Prostate gland (tissue), 2 donors: Measurements from ENCODE around the gene APBB1IP. TPM values are rescaled to one million over a fixed set of nuclear protein-coding genes. Genes with fewer than 3 reads are reported as not detected.

ENCODE experiments used
- DNase-seq: peaks from one replicate; pipeline ENCODE4 v3.0.0-alpha.2; 2019; ENCODE audit warnings: low spot score
- H3K27ac ChIP-seq, 2 donors: fragments of 200-600 bp; sonication (generic); 2 replicates each; pipeline ENCODE4 v1.5.1; 2017 to 2019
- H3K27me3 ChIP-seq: fragments of 200-600 bp; sonication (generic); replicated peaks from 2 replicates; pipeline ENCODE4 v1.5.1; 2019; ENCODE audit not compliant: insufficient read depth
- H3K36me3 ChIP-seq, 2 donors: fragments of 200-600 bp; sonication (generic); 1 replicate in 1 of 2; 2 replicates in 1 of 2; pipeline versions ENCODE4 v1.5.1 to v1.8.1; 2017 to 2019
- H3K4me1 ChIP-seq: fragments of 200-600 bp; sonication (generic); replicated peaks from 2 replicates; pipeline ENCODE4 v1.5.1; 2019
- H3K4me3 ChIP-seq, 2 donors: fragments of 200-600 bp; sonication (generic); 2 replicates each; pipeline ENCODE4 v1.5.1; 2017 to 2019
- H3K9me3 ChIP-seq: fragments of 200-600 bp; sonication (generic); 2 replicates; pipeline ENCODE4 v1.5.1; 2017
- CTCF ChIP-seq, 4 experiments: fragments of 200-600 bp in 2 of 4; fragments of 450-650 bp in 2 of 4; sonication (generic) in 2 of 4; IDR thresholded peaks; 1 replicate in 3 of 4; 2 replicates in 1 of 4; pipeline ENCODE4 v1.5.1; 2016 to 2019; ENCODE audit warnings: antibody characterized with exemption in 4 of 4, mild to moderate bottlenecking in 2 of 4, moderate library complexity in 2 of 4
- POLR2A ChIP-seq: fragments of 450-650 bp; IDR thresholded peaks from one replicate; pipeline ENCODE4 v1.6.1; 2016; ENCODE audit warnings: antibody characterized with exemption, mild to moderate bottlenecking
- POLR2AphosphoS5 ChIP-seq: sonication (generic); formaldehyde crosslinking; IDR thresholded peaks from one replicate; pipeline ENCODE4 v1.6.1; 2017; ENCODE audit warnings: antibody characterized with exemption
- WGBS: methylation state at CpG from one replicate; pipeline ENCODE4 v1.1.5; 2018; 5-methylcytosine and 5-hydroxymethylcytosine counted together
- intact Hi-C: fragments of 100-400 bp; cut with DNase I; formaldehyde crosslinking; loops from one replicate; pipeline ENCODE4 v1.14.2; 2022
- total RNA-seq, 2 donors: library from RNA; depleted of rRNA; stranded (reverse); fragments of >200 nt; gene quantifications; one replicate each; pipeline ENCODE4 v1.1.0, GENCODE V29; 2016

APBB1IP gene
- total RNA-seq, 2 donors from 2014 or later: 1.3 to 3.1 TPM

DNA sequence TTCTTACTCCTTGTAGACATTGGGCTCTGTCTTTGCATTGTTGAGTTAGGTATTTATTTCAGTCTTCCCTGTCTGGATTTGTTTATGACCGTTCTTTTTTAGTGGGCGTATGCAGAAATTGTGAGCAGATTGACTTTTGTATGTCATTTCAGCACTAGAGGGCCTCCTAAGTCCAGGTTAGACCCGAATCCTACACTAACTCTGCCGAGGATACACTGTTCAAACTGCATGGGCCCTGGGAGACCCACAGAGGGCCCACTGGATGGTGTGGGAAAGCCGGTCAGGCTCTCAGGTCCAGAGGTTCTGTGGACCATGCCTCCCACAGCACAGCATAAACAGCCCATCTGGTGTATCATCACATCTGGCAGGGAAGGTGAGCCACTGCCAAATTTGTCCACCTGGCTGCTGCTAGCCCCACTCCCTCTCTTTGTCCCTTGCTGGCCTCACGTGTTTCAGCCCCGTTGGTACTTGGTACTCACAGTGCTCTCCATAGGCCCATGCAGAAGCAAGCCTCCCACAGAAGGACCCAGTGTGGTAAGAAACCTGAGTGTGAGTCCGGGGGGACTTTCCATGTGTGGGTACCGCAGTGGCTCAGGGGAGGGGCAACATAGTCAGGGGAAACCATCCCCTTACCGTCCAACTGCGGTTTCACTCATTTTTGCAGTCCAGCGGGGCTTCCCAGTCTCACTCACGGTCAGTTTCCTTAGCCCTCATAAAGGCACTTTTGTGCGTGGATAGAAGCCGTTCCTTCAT lies 112.8 kb downstream of the APBB1IP start:
- WGBS: 87% methylated on average over 15 of the region's 15 CpGs
- no peak for TF ChIP-seq POLR2AphosphoS5
- DNase-seq: no peak
- H3K36me3 ChIP-seq: no peaks in the 10 kb centered on the region
- no peaks in the 10 kb centered on the region for H3K9me3 ChIP-seq
- no peak overlapping the region for H3K4me3 ChIP-seq
- H3K27me3 ChIP-seq: no peaks in the 10 kb centered on the region
- intact Hi-C loops: loop anchor here (10.0 kb wide), 1 partner anchor 676 kb away; no protein-coding TSS in a partner anchor
- H3K27ac ChIP-seq: no peak overlapping the region
- H3K4me1 ChIP-seq: no peaks in the 10 kb centered on the region

GRCh38 chr10:26554246-26554645 lies 116.1 kb downstream of the APBB1IP start:
- no peak for DNase-seq
- Histone ChIP-seq H3K36me3 (no peaks in the 10 kb centered on the region), H3K4me1 (no peaks in the 10 kb centered on the region), H3K4me3 (no peak overlapping the region), H3K9me3 (no peaks in the 10 kb centered on the region), H3K27ac (no peak overlapping the region), H3K27me3 (no peaks in the 10 kb centered on the region)
- 87% methylated on average over 5 of the region's 5 CpGs for WGBS
- TF ChIP-seq POLR2AphosphoS5 (no peak), POLR2A (no peak)
- intact Hi-C loops: loop anchor here (10.0 kb wide), 1 partner anchor 679 kb away; no protein-coding TSS in a partner anchor

GRCh38 chr10:26555719-26556368 lies 117.7 kb downstream of the APBB1IP start:
- Histone ChIP-seq H3K27me3 (no peaks in the 10 kb centered on the region), H3K9me3 (no peaks in the 10 kb centered on the region), H3K4me3 (no peak overlapping the region), H3K36me3 (no peaks in the 10 kb centered on the region), H3K27ac (no peak overlapping the region), H3K4me1 (no peaks in the 10 kb centered on the region)
- 31% methylated on average over 8 of the region's 8 CpGs for WGBS
- TF ChIP-seq CTCF (IDR thresholded peaks at IDR 0.05) (no peak), POLR2AphosphoS5 (peak; percentile 56), POLR2A (no peak)
- DNase-seq: peak; percentile 23
- intact Hi-C loops: loop anchor here (10.0 kb wide), 1 partner anchor 681 kb away; no protein-coding TSS in a partner anchor

DNA sequence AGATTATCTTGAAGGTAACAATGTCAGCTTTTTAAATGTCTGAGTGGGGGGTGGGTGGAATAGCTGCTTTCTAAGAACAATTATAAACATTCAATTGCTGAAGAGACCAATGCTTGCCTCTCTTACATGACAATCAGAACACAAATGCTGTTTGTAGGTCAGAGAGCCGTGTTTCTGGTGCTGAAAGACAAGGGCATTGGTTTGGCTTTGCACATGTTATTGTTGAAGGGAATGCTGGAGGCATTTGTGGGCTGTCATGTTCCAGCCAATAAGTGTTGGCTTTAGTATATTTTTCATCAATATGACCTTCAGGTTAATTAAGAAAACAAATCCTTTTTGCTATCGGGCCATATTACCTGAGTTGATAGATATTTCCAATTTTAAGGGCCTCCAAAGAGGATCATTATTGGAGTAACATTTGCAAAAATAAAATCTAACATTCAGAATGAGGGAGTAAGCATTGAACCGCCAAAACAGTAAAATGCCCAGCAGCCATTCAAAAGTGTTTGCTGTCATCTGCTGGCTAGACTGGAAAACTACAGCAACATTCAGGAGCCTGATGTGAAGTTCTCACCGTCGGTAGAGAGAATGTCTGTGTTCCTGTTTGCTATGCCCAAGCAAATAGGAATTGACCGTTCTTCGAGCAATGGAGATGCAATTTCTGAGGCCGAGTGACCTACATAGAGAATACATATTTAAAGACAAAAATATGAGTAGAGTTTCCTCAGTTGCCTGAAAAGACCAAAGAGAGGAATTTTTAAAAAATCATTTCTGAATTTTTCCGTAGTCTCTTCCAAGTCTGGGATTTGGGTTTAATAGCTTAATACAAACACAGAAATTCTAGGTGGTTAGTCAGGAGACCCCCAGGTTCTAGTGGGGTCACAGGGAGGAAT lies 118.9 kb downstream of the APBB1IP start:
- no peaks in the 10 kb centered on the region for H3K9me3 ChIP-seq
- no peaks in the 10 kb centered on the region for H3K27me3 ChIP-seq
- peak; percentile 18 to 60 (median 43) for TF ChIP-seq CTCF (IDR thresholded peaks at IDR 0.05)
- no peak for TF ChIP-seq POLR2AphosphoS5
- no peak for TF ChIP-seq POLR2A
- H3K4me3 ChIP-seq: no peak overlapping the region
- 26% methylated on average over 9 of the region's 9 CpGs for WGBS
- H3K4me1 ChIP-seq: no peaks in the 10 kb centered on the region
- no peak overlapping the region for H3K27ac ChIP-seq
- no peaks in the 10 kb centered on the region for H3K36me3 ChIP-seq
- DNase-seq: no peak
- intact Hi-C loops: loop anchor here (10.0 kb wide), 1 partner anchor 682 kb away; no protein-coding TSS in a partner anchor

DNA sequence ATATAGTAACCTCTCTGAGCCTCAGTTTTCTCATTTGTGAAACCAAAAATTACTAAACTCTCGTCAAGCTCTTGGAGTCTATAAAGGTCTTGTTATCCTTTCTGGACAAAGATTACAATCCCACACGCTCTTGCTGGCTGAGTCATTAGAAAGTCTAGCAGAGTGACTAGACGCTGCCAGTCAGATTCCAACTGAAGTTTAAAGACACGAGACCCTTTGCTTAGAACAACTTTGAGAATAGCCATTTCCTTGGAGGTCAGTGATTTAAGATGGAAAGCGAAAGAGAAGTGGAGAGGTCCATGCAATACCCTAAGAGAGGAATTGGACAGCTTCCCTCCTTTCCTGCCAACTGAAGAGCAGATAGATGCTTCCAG lies 119.5 kb downstream of the APBB1IP start:
- no peaks in the 10 kb centered on the region for H3K36me3 ChIP-seq
- H3K27me3 ChIP-seq: no peaks in the 10 kb centered on the region
- H3K4me1 ChIP-seq: no peaks in the 10 kb centered on the region
- 44% methylated on average over 5 of the region's 5 CpGs for WGBS
- TF ChIP-seq CTCF (IDR thresholded peaks at IDR 0.05) (no peak), POLR2A (no peak), POLR2AphosphoS5 (no peak)
- H3K27ac ChIP-seq: no peak overlapping the region
- H3K9me3 ChIP-seq: no peaks in the 10 kb centered on the region
- no peak overlapping the region for H3K4me3 ChIP-seq
- DNase-seq: no peak
- intact Hi-C loops: loop anchor here (10.0 kb wide), 1 partner anchor 683 kb away; no protein-coding TSS in a partner anchor
